PC-3 (cell line): Measurements from ENCODE around the gene REEP6. TPM values are rescaled to one million over a fixed set of nuclear protein-coding genes. Genes with fewer than 3 reads are reported as not detected.
A peak's percentile ranks its signal among the peaks of the same experiment; 100 is the strongest.

Experiments
- ATAC-seq: fragments of 200-7000 bp; cut with Tn5 transposase; 2 replicates; pipeline ENCODE4 v1.9.1; 2020; ENCODE audit warnings: mild to moderate bottlenecking, moderate library complexity
- BruUV-seq: library from RNA; stranded (reverse); fragments of 400-500 nt; replicated peaks from 2 replicates; lab custom pipeline; 2021; lab: Mats Ljungman, UMichigan
- CTCF ChIA-PET: fragments of 300-600 bp; sonication (Branson Sonifier 250); formaldehyde crosslinking; loops from one replicate; lab custom pipeline; 2022; ENCODE audit warnings: antibody characterized with exemption; lab: Charles Lee
- POLR2A ChIA-PET: fragments of 300-600 bp; sonication (Branson Sonifier 250); formaldehyde crosslinking; loops from one replicate; lab custom pipeline; 2022; ENCODE audit warnings: antibody characterized with exemption; ENCODE audit not compliant: unreplicated experiment; lab: Charles Lee
- DNase-seq: peaks from one replicate; pipeline ENCODE4 v3.0.0-alpha.2; 2015
- H2AFZ ChIP-seq: fragments of 300-600 bp; sonication (generic); 2 replicates; pipeline ENCODE4 v1.6.0; 2016; ENCODE audit warnings: antibody characterized with exemption, low read length
- H3F3A ChIP-seq: fragments of 300-600 bp; sonication (generic); one replicate; pipeline ENCODE4 v1.6.0; 2017; ENCODE audit warnings: antibody characterized with exemption, low read length, control low read depth, mild to moderate bottlenecking; ENCODE audit not compliant: unreplicated experiment
- H3K27ac ChIP-seq: fragments of 300-600 bp; sonication (generic); 2 replicates; pipeline ENCODE4 v1.5.1; 2016; ENCODE audit warnings: mild to moderate bottlenecking, low read length
- H3K27me3 ChIP-seq: fragments of 300-600 bp; sonication (generic); 2 replicates; pipeline ENCODE4 v1.6.1; 2016; ENCODE audit warnings: low read length, mixed read lengths
- H3K36me3 ChIP-seq: fragments of 300-600 bp; sonication (generic); 2 replicates; pipeline ENCODE4 v1.6.1; 2016; ENCODE audit warnings: low read depth, mixed run types, low read length, mixed read lengths
- H3K4me1 ChIP-seq: fragments of 300-600 bp; sonication (generic); 2 replicates; pipeline ENCODE4 v1.5.1; 2016; ENCODE audit warnings: low read length; ENCODE audit not compliant: insufficient read depth
- H3K4me2 ChIP-seq: fragments of 300-600 bp; sonication (generic); 2 replicates; pipeline ENCODE4 v1.6.0; 2016; ENCODE audit warnings: low read length
- H3K4me3 ChIP-seq: fragments of 300-600 bp; sonication (generic); 2 replicates; pipeline ENCODE4 v1.5.1; 2016; ENCODE audit warnings: mild to moderate bottlenecking, low read length, mixed read lengths
- H3K79me2 ChIP-seq: fragments of 300-600 bp; sonication (generic); 2 replicates; pipeline ENCODE4 v1.6.1; 2017; ENCODE audit warnings: low read length, mixed read lengths
- H3K9ac ChIP-seq: fragments of 300-600 bp; sonication (generic); 2 replicates; pipeline ENCODE4 v1.6.0; 2016; ENCODE audit warnings: mild to moderate bottlenecking, low read length
- H3K9me2 ChIP-seq: fragments of 300-600 bp; sonication (generic); replicated peaks from 2 replicates; pipeline ENCODE4 v1.6.1; 2016; ENCODE audit warnings: mixed run types, low read length, mixed read lengths
- H3K9me3 ChIP-seq: fragments of 300-600 bp; sonication (generic); 2 replicates; pipeline ENCODE4 v1.6.1; 2016; ENCODE audit warnings: low read length, mixed read lengths
- H4K20me1 ChIP-seq: fragments of 300-600 bp; sonication (generic); 2 replicates; pipeline ENCODE4 v1.6.1; 2016; ENCODE audit warnings: low read length, mixed read lengths
- CTCF ChIP-seq: fragments of 300-600 bp; sonication (generic); conservative IDR thresholded peaks from 2 replicates; pipeline ENCODE4 v1.5.1; 2017; ENCODE audit warnings: antibody characterized with exemption, low read depth, mild to moderate bottlenecking, low read length
- EZH2 ChIP-seq: fragments of 300-600 bp; sonication (generic); IDR thresholded peaks from one replicate; pipeline ENCODE4 v1.6.1; 2017; ENCODE audit warnings: antibody characterized with exemption, mild to moderate bottlenecking, low read length; ENCODE audit not compliant: unreplicated experiment
- EZH2phosphoT487 ChIP-seq: fragments of 300-600 bp; sonication (generic); IDR thresholded peaks from 2 replicates; pipeline ENCODE4 v1.6.1; 2018; ENCODE audit warnings: mild to moderate bottlenecking, antibody characterized with exemption, low read length, borderline replicate concordance
- intact Hi-C: fragments of 100-400 bp; cut with micrococcal nuclease; formaldehyde crosslinking; loops from 2 replicates; pipeline ENCODE4 v1.9.0; 2023
- total RNA-seq: library from RNA; depleted of rRNA; stranded (reverse); fragments of >200 nt; gene quantifications from 2 replicates; pipeline ENCODE4 v1.2.3, GENCODE V29; 2014

Gene REEP6
- total RNA-seq, 1 experiment from 2014 or later = 27.2 TPM

GRCh38 chr19:1467490-1468273, 23.3 kb upstream of the REEP6 start:
- BruUV-seq = no TSS peak
- ChIA-PET CTCF (interaction anchor here (1.3 kb wide), 1 partner anchor 23 kb away, joined by 3 read pairs; no protein-coding TSS in a partner anchor), POLR2A (no interaction called here)
- no peaks in the 10 kb centered on the region for H4K20me1 ChIP-seq
- H2AFZ ChIP-seq = peak overlapping the region; percentile 65; the same call in 1 of the 2 replicates
- H3K4me2 ChIP-seq = peak overlapping the region; percentile 88
- intact Hi-C loops = no loop called here
- DNase-seq (no peak), ATAC-seq (no peak; the same call in 1 of the 2 replicates)
- H3K4me3 ChIP-seq = peak overlapping the region; percentile 65
- no peaks in the 10 kb centered on the region for H3K9me2 ChIP-seq
- no peak overlapping the region for H3K27ac ChIP-seq
- TF ChIP-seq EZH2 (no peak), EZH2phosphoT487 (no peak), CTCF (no peak)
- H3K4me1 ChIP-seq = peaks cover 18% of the 10 kb centered on the region
- peak overlapping the region; percentile 67 for H3K9ac ChIP-seq
- H3K36me3 ChIP-seq = no peaks in the 10 kb centered on the region
- H3K79me2 ChIP-seq = peaks cover 27% of the 10 kb centered on the region
- no peaks in the 10 kb centered on the region for H3K27me3 ChIP-seq
- no peaks in the 10 kb centered on the region for H3F3A ChIP-seq
- H3K9me3 ChIP-seq = no peaks in the 10 kb centered on the region

- DNase-seq (no peak), ATAC-seq (no peak)
- peaks cover 27% of the 10 kb centered on the region for H3K79me2 ChIP-seq
- TF ChIP-seq EZH2phosphoT487 = no peak
- 0 out of 2 replicates have a peak, but pooled peaks have one; percentile 25 for TF ChIP-seq CTCF
- H3K4me2 ChIP-seq = peak overlapping the region; percentile 88
- POLR2A ChIA-PET = no interaction called here
- intact Hi-C loops = no loop called here
- H4K20me1 ChIP-seq = no peaks in the 10 kb centered on the region
- H3K9ac ChIP-seq = peak overlapping the region; percentile 67
- no peaks in the 10 kb centered on the region for H3K9me2 ChIP-seq
- peaks cover 18% of the 10 kb centered on the region for H3K4me1 ChIP-seq
- no peaks in the 10 kb centered on the region for H3F3A ChIP-seq
- H2AFZ ChIP-seq = peak overlapping the region; percentile 65
- no peaks in the 10 kb centered on the region for H3K9me3 ChIP-seq
- H3K4me3 ChIP-seq = peak overlapping the region; percentile 65
- CTCF ChIA-PET = no interaction called here
- BruUV-seq = no TSS peak
- H3K27me3 ChIP-seq = no peaks in the 10 kb centered on the region
- H3K27ac ChIP-seq = no peak overlapping the region
- no peaks in the 10 kb centered on the region for H3K36me3 ChIP-seq
Measured at GRCh38 chr19:1468274-1468820, 22.6 kb upstream of the REEP6 start.

GRCh38 chr19:1468821-1469254, 22.1 kb upstream of the REEP6 start:
- intact Hi-C loops = no loop called here
- Histone ChIP-seq H3K4me1 (peaks cover 18% of the 10 kb centered on the region), H3F3A (no peaks in the 10 kb centered on the region), H3K27ac (no peak overlapping the region), H3K9me3 (no peaks in the 10 kb centered on the region), H3K79me2 (peaks cover 27% of the 10 kb centered on the region), H3K27me3 (no peaks in the 10 kb centered on the region), H4K20me1 (no peaks in the 10 kb centered on the region), H3K36me3 (no peaks in the 10 kb centered on the region), H3K9ac (peak overlapping the region; percentile 67), H3K9me2 (no peaks in the 10 kb centered on the region), H3K4me2 (peak overlapping the region; percentile 88), H2AFZ (peak overlapping the region; percentile 65), H3K4me3 (peak overlapping the region; percentile 65)
- ChIA-PET CTCF (no interaction called here), POLR2A (no interaction called here)
- DNase-seq (peak; percentile 32), ATAC-seq (peak; percentile 11)
- no TSS peak for BruUV-seq
- peak; percentile 23; the same call in 1 of the 2 replicates for TF ChIP-seq CTCF
- TF ChIP-seq EZH2 = no peak
- no peak for TF ChIP-seq EZH2phosphoT487
